NCI-H510A treated with DMSO at 0.1 percent for 48 hours (cell line): ENCODE data around the gene GMDS.
"Not testable (repeated sequence)": the region's sequence is repeated elsewhere in the genome, so short reads cannot be mapped to it uniquely, and the experiment has no call there.

Source experiments
- DNase-seq: peaks from one replicate; lab custom pipeline; 2025; lab: John Stamatoyannopoulos, UW

GMDS gene

GRCh38 chr6:1770968-1771723 lies 474.3 kb downstream of the GMDS start:
- DNase-seq, result peak; percentile 80

- DNase-seq, result peak; percentile 1
Observed at GRCh38 chr6:1770435-1770843, 475.0 kb downstream of the GMDS start.

GRCh38 chr6:1767481-1768246 lies 477.7 kb downstream of the GMDS start:
- DNase-seq, result no peak

GRCh38 chr6:1766654-1767053 lies 478.8 kb downstream of the GMDS start:
- peak; percentile 18 for DNase-seq

- DNase-seq, result no peak
Observed at GRCh38 chr6:1765160-1765903, 480.1 kb downstream of the GMDS start.

- DNase-seq, result no peak
Observed at GRCh38 chr6:1764397-1764987, 480.9 kb downstream of the GMDS start.

- DNase-seq, result peak; percentile 20
Observed at GRCh38 chr6:1763404-1763803, 482.0 kb downstream of the GMDS start.

GRCh38 chr6:1762203-1762602 lies 483.2 kb downstream of the GMDS start:
- DNase-seq, result no peak

- no peak for DNase-seq
Observed at GRCh38 chr6:1761477-1761877, 483.9 kb downstream of the GMDS start.

- DNase-seq, result no peak
Observed at GRCh38 chr6:1760876-1761275, 484.5 kb downstream of the GMDS start.

GRCh38 chr6:1759870-1760269 lies 485.5 kb downstream of the GMDS start:
- no peak for DNase-seq

GRCh38 chr6:1758076-1758679 lies 487.2 kb downstream of the GMDS start:
- DNase-seq, result peak; percentile 61

GRCh38 chr6:1757131-1757530 lies 488.3 kb downstream of the GMDS start:
- peak; percentile 88 for DNase-seq

GRCh38 chr6:1756472-1757129 lies 488.8 kb downstream of the GMDS start:
- DNase-seq, result no peak

GRCh38 chr6:1751063-1751462 lies 494.3 kb downstream of the GMDS start:
- not testable (repeated sequence) for DNase-seq

GRCh38 chr6:1749041-1749440 lies 496.4 kb downstream of the GMDS start:
- no peak for DNase-seq

GRCh38 chr6:1747531-1747930 lies 497.9 kb downstream of the GMDS start:
- DNase-seq, result no peak

- no peak for DNase-seq
Observed at GRCh38 chr6:1747003-1747402, 498.4 kb downstream of the GMDS start.

GRCh38 chr6:1745814-1746213 lies 499.6 kb downstream of the GMDS start:
- DNase-seq, result no peak

- no peak for DNase-seq
Observed at GRCh38 chr6:1744543-1744942, 500.9 kb downstream of the GMDS start.

- DNase-seq, result no peak
Observed at GRCh38 chr6:1739680-1740079, 505.7 kb downstream of the GMDS start.
